Measurements from ENCODE around the gene APLNR. TPM values are rescaled to one million over a fixed set of nuclear protein-coding genes. Genes with fewer than 3 reads are reported as not detected.

Gene APLNR
- total RNA-seq, 1 experiment from 2014 or later = 0.39 TPM

GRCh38 chr11:57255618-57256017 is 18.6 kb upstream of the APLNR start:
- Histone ChIP-seq H2BK120ac (ENCODE audit: low read depth, low read length, poor library complexity, severe bottlenecking) (no peak overlapping the region), H2AFZ (ENCODE audit: low read length) (no peak overlapping the region), H3K23me2 (ENCODE audit: insufficient read length, low read depth, low read length, poor library complexity, severe bottlenecking) (no peaks in the 10 kb centered on the region), H3K9ac (ENCODE audit: extremely low read depth, insufficient read length, low read length) (no peak overlapping the region), H3K4me2 (ENCODE audit: insufficient read depth, insufficient read length, low read length) (no peak overlapping the region), H3K79me2 (ENCODE audit: insufficient read depth, low read length) (no peaks in the 10 kb centered on the region), H3K14ac (ENCODE audit: insufficient read depth, low read length) (no peak overlapping the region), H3T11ph (ENCODE audit: low read length) (no peak overlapping the region), H3K23ac (ENCODE audit: insufficient read length, low read depth, low read length) (no peak overlapping the region), H4K8ac (replicated peaks; ENCODE audit: insufficient read length, low read depth, low read length) (no peak overlapping the region), H3K27ac (ENCODE audit: insufficient read length, low read depth, low read length) (no peak overlapping the region), H2AK5ac (ENCODE audit: insufficient read length, low read length) (no peak overlapping the region), H3K18ac (ENCODE audit: insufficient read length, low read depth, low read length) (no peak overlapping the region), H2BK20ac (ENCODE audit: low read depth, low read length, poor library complexity, severe bottlenecking) (no peak overlapping the region), H3K27me3 (ENCODE audit: insufficient read depth, low read length) (no peaks in the 10 kb centered on the region), H3K56ac (ENCODE audit: insufficient read length, low read depth, low read length) (no peak overlapping the region), H3K79me1 (ENCODE audit: insufficient read depth, low read depth, low read length, poor library complexity, severe bottlenecking) (no peaks in the 10 kb centered on the region), H3K4me1 (ENCODE audit: insufficient read depth, low read length) (no peaks in the 10 kb centered on the region), H2BK5ac (ENCODE audit: insufficient read length, low read length) (no peak overlapping the region), H4K20me1 (ENCODE audit: control insufficient read depth, insufficient read depth, insufficient read length) (no peaks in the 10 kb centered on the region), H3K4ac (ENCODE audit: low read depth, low read length) (no peak overlapping the region), H3K9me3 (ENCODE audit: control insufficient read depth, low read depth, low read length) (no peaks in the 10 kb centered on the region), H4K5ac (ENCODE audit: insufficient read length, low read depth, low read length) (no peak overlapping the region), H2BK15ac (ENCODE audit: low read depth, low read length) (no peak overlapping the region), H2BK12ac (ENCODE audit: insufficient read length, low read depth, low read length) (no peak overlapping the region), H4K91ac (ENCODE audit: insufficient read length, low read depth, low read length) (no peak overlapping the region)
- 0 out of 4 replicates have a peak, but pooled peaks cover 3 to 5% of the 10 kb centered on the region in 2 experiments for H3K4me1 Mint-ChIP-seq
- no CpG with 5 or more reads among the region's 1 CpG for WGBS (ENCODE audit: extremely low coverage, insufficient read length, low lambda C conversion rate)
- no peak for DNase-seq
- peaks cover 1% of the 10 kb centered on the region for H3K27me3 Mint-ChIP-seq (ENCODE audit: low read depth)
- H3K36me3 Mint-ChIP-seq (ENCODE audit: insufficient read depth in 1 of 3, low read depth in 3 of 3) = peaks cover 0 to 19% (median 6%) of the 10 kb centered on the region in 3 experiments; a peak in 4 of 7 replicates
- peaks cover 8 to 14% of the 10 kb centered on the region in 2 experiments; a peak in 4 of 5 replicates for H3K9me3 Mint-ChIP-seq
- no peak for TF ChIP-seq CTCF (conservative IDR thresholded peaks at IDR 0.05)
- H3K27ac Mint-ChIP-seq = no peak overlapping the region; a peak in 1 of 7 replicates
- H3K4me3 Mint-ChIP-seq = no peak overlapping the region
